ENCODE results near the gene CFL2. TPM values are rescaled to one million over a fixed set of nuclear protein-coding genes. Genes with fewer than 3 reads are reported as not detected.

The CFL2 gene
- total RNA-seq (2021) = 13.9 and 14.2 TPM in 2 replicates
- long read RNA-seq, full-length matches to known transcripts = 51 of 54 reads
- long read RNA-seq, partial matches to known transcripts = 0 of 54 reads
- long read RNA-seq, other reads (novel, unspliced or antisense) = 3 of 54 reads

GRCh38 chr14:34714320-34715126, at the start of gene CFL2:
Gene CFL2 (minus strand): TSS chr14:34714593. CDS start chr14:34714540, 53 bp downstream.
- H3K4ac ChIP-seq (ENCODE audit: low read depth, low read length) = no peak within 1 kb of the TSS
- no peak within 1 kb of the TSS for H4K5ac ChIP-seq (ENCODE audit: insufficient read length, low read depth, low read length)
- peak within 1 kb of the TSS; percentile 94; the same call in 1 of the 2 replicates for H3K14ac ChIP-seq (ENCODE audit: insufficient read depth, low read length)
- no peak within 1 kb of the TSS for H3K23ac ChIP-seq (ENCODE audit: insufficient read length, low read depth, low read length)
- H3K9me3 Mint-ChIP-seq = no peaks in the 10 kb centered on the region
- H4K8ac ChIP-seq (replicated peaks; ENCODE audit: insufficient read length, low read depth, low read length) = no peak within 1 kb of the TSS
- no peak within 1 kb of the TSS for H3T11ph ChIP-seq (ENCODE audit: low read length)
- peak within 1 kb of the TSS; percentile 87 to 91 for H3K4me3 Mint-ChIP-seq
- H3K9ac ChIP-seq (ENCODE audit: extremely low read depth, insufficient read length, low read length) = peak within 1 kb of the TSS; percentile 90
- WGBS (ENCODE audit: extremely low coverage, insufficient read length, low lambda C conversion rate) = no CpG with 5 or more reads among the region's 76 CpGs
- H4K91ac ChIP-seq (ENCODE audit: insufficient read length, low read depth, low read length) = no peak within 1 kb of the TSS
- H2BK120ac ChIP-seq (ENCODE audit: low read depth, low read length, poor library complexity, severe bottlenecking) = no peak within 1 kb of the TSS
- no peaks in the 10 kb centered on the region for H4K20me1 ChIP-seq (ENCODE audit: control insufficient read depth, insufficient read depth, insufficient read length)
- peaks cover 10 to 11% of the 10 kb centered on the region in 2 experiments for H3K4me1 Mint-ChIP-seq
- no peak within 1 kb of the TSS for H3K56ac ChIP-seq (ENCODE audit: insufficient read length, low read depth, low read length)
- H3K36me3 Mint-ChIP-seq (ENCODE audit: insufficient read depth in 1 of 3, low read depth in 3 of 3) = peaks cover 0 to 18% (median 10%) of the 10 kb centered on the region in 3 experiments; a peak in 5 of 7 replicates
- H2BK12ac ChIP-seq (ENCODE audit: insufficient read length, low read depth, low read length) = no peak within 1 kb of the TSS
- no peaks in the 10 kb centered on the region for H3K79me2 ChIP-seq (ENCODE audit: insufficient read depth, low read length)
- H2BK20ac ChIP-seq (ENCODE audit: low read depth, low read length, poor library complexity, severe bottlenecking) = no peak within 1 kb of the TSS
- H2AK5ac ChIP-seq (ENCODE audit: insufficient read length, low read length) = no peak within 1 kb of the TSS
- H3K4me1 ChIP-seq (ENCODE audit: insufficient read depth, low read length) = no peaks in the 10 kb centered on the region
- H3K27me3 Mint-ChIP-seq (ENCODE audit: low read depth) = peaks cover 13% of the 10 kb centered on the region
- H2BK5ac ChIP-seq (ENCODE audit: insufficient read length, low read length) = no peak within 1 kb of the TSS
- peak within 1 kb of the TSS; percentile 96 for H3K4me2 ChIP-seq (ENCODE audit: insufficient read depth, insufficient read length, low read length)
- DNase-seq = peak; percentile 89
- H3K27ac Mint-ChIP-seq = peak within 1 kb of the TSS; percentile 89 to 93 (median 90); a peak in 5 of 7 replicates
- H3K27me3 ChIP-seq (ENCODE audit: insufficient read depth, low read length) = no peaks in the 10 kb centered on the region
- peak within 1 kb of the TSS; percentile 81 for H3K18ac ChIP-seq (ENCODE audit: insufficient read length, low read depth, low read length)
- H3K27ac ChIP-seq (ENCODE audit: insufficient read length, low read depth, low read length) = peak within 1 kb of the TSS; percentile 43
- no peak for TF ChIP-seq CTCF (conservative IDR thresholded peaks at IDR 0.05)
- H3K79me1 ChIP-seq (ENCODE audit: insufficient read depth, low read depth, low read length, poor library complexity, severe bottlenecking) = no peaks in the 10 kb centered on the region
- peak within 1 kb of the TSS; percentile 24 for H2AFZ ChIP-seq (ENCODE audit: low read length)
- H3K9me3 ChIP-seq (ENCODE audit: control insufficient read depth, low read depth, low read length) = no peaks in the 10 kb centered on the region
- peaks cover 8% of the 10 kb centered on the region for H3K23me2 ChIP-seq (ENCODE audit: insufficient read length, low read depth, low read length, poor library complexity, severe bottlenecking)
- H2BK15ac ChIP-seq (ENCODE audit: low read depth, low read length) = no peak within 1 kb of the TSS

Data from H9 (cell line).